Parathyroid adenoma (tissue), 2 donors: Measurements from ENCODE around the gene AP3M1.

Experiments used
- H2AFZ ChIP-seq: fragments of 300-600 bp; sonication (generic); one replicate; pipeline ENCODE4 v1.7.0; 2017; ENCODE audit warnings: antibody characterized with exemption, mild to moderate bottlenecking
- H3K27ac ChIP-seq: fragments of 300-600 bp; sonication (generic); one replicate; pipeline ENCODE4 v1.7.0; 2017
- H3K27me3 ChIP-seq: fragments of 300-600 bp; sonication (generic); one replicate; pipeline ENCODE4 v1.7.0; 2017; ENCODE audit warnings: low read length; ENCODE audit not compliant: control insufficient read depth, insufficient read depth
- H3K36me3 ChIP-seq: fragments of 300-600 bp; sonication (generic); one replicate; pipeline ENCODE4 v1.7.0; 2017; ENCODE audit warnings: low read length; ENCODE audit not compliant: control insufficient read depth, insufficient read depth
- H3K4me1 ChIP-seq: fragments of 300-600 bp; sonication (generic); one replicate; pipeline ENCODE4 v1.7.0; 2017; ENCODE audit warnings: control low read depth
- H3K4me2 ChIP-seq: fragments of 300-600 bp; sonication (generic); one replicate; pipeline ENCODE4 v1.7.0; 2017; ENCODE audit warnings: low read length
- H3K4me3 ChIP-seq: fragments of 300-600 bp; sonication (generic); one replicate; pipeline ENCODE4 v1.7.0; 2017; ENCODE audit warnings: low read depth, low read length
- H3K79me2 ChIP-seq: fragments of 300-600 bp; sonication (generic); one replicate; pipeline ENCODE4 v1.7.0; 2017; ENCODE audit warnings: control low read depth
- H3K9ac ChIP-seq: fragments of 300-600 bp; sonication (generic); one replicate; pipeline ENCODE4 v1.7.0; 2017; ENCODE audit warnings: mild to moderate bottlenecking
- H3K9me3 ChIP-seq: fragments of 300-600 bp; sonication (generic); one replicate; pipeline ENCODE4 v1.7.0; 2017; ENCODE audit warnings: low read length; ENCODE audit not compliant: control insufficient read depth
- CTCF ChIP-seq: fragments of 300-600 bp; sonication (generic); IDR thresholded peaks from one replicate; pipeline ENCODE4 v1.7.0; 2017; ENCODE audit warnings: antibody characterized with exemption, mild to moderate bottlenecking
- donor health status: primary hyperparathyroidism.

The AP3M1 gene

GRCh38 chr10:74081192-74081803 lies 69.3 kb downstream of the AP3M1 start:
- Histone ChIP-seq H3K4me2 (no peak overlapping the region), H3K9ac (no peak overlapping the region), H3K79me2 (no peaks in the 10 kb centered on the region), H3K27me3 (no peaks in the 10 kb centered on the region), H3K4me3 (no peak overlapping the region), H3K4me1 (no peaks in the 10 kb centered on the region), H3K36me3 (no peaks in the 10 kb centered on the region), H2AFZ (no peak overlapping the region), H3K9me3 (no peaks in the 10 kb centered on the region), H3K27ac (no peak overlapping the region)
- peak; percentile 68 for TF ChIP-seq CTCF

GRCh38 chr10:74079936-74080590 lies 70.6 kb downstream of the AP3M1 start:
- H2AFZ ChIP-seq, result no peak overlapping the region
- H3K4me3 ChIP-seq, result no peak overlapping the region
- no peak overlapping the region for H3K4me2 ChIP-seq
- no peaks in the 10 kb centered on the region for H3K9me3 ChIP-seq
- no peak overlapping the region for H3K9ac ChIP-seq
- H3K79me2 ChIP-seq, result no peaks in the 10 kb centered on the region
- H3K27me3 ChIP-seq, result no peaks in the 10 kb centered on the region
- no peaks in the 10 kb centered on the region for H3K4me1 ChIP-seq
- no peaks in the 10 kb centered on the region for H3K36me3 ChIP-seq
- no peak overlapping the region for H3K27ac ChIP-seq
- TF ChIP-seq CTCF, result no peak

- no peak overlapping the region for H3K9ac ChIP-seq
- no peak for TF ChIP-seq CTCF
- H3K79me2 ChIP-seq, result no peaks in the 10 kb centered on the region
- H3K4me1 ChIP-seq, result no peaks in the 10 kb centered on the region
- no peaks in the 10 kb centered on the region for H3K9me3 ChIP-seq
- no peak overlapping the region for H3K4me2 ChIP-seq
- no peak overlapping the region for H3K27ac ChIP-seq
- no peak overlapping the region for H3K4me3 ChIP-seq
- H3K27me3 ChIP-seq, result no peaks in the 10 kb centered on the region
- no peak overlapping the region for H2AFZ ChIP-seq
- H3K36me3 ChIP-seq, result no peaks in the 10 kb centered on the region
These were observed 71.3 kb downstream of the AP3M1 start for GRCh38 chr10:74079028-74079935.

GRCh38 chr10:74078037-74078436 lies 72.6 kb downstream of the AP3M1 start:
- H3K9ac ChIP-seq, result no peak overlapping the region
- no peaks in the 10 kb centered on the region for H3K4me1 ChIP-seq
- no peak for TF ChIP-seq CTCF
- no peaks in the 10 kb centered on the region for H3K79me2 ChIP-seq
- no peak overlapping the region for H3K27ac ChIP-seq
- H3K4me2 ChIP-seq, result no peak overlapping the region
- no peaks in the 10 kb centered on the region for H3K9me3 ChIP-seq
- H3K4me3 ChIP-seq, result no peak overlapping the region
- no peaks in the 10 kb centered on the region for H3K27me3 ChIP-seq
- no peak overlapping the region for H2AFZ ChIP-seq
- no peaks in the 10 kb centered on the region for H3K36me3 ChIP-seq
